Suprapubic skin (tissue), 3 donors: ENCODE results near the gene TNS3.

ENCODE experiments used
- POLR2A ChIP-seq, 2 donors: fragments of 450-650 bp; IDR thresholded peaks; one replicate each; pipeline ENCODE4 v1.6.1; 2017; ENCODE audit warnings: antibody characterized with exemption in 2 of 2, mild to moderate bottlenecking in 2 of 2, moderate library complexity in 2 of 2
- TF ChIP-seq, protein P1 (sequence below), 2 donors: fragments of 200-600 bp in 1 of 2; fragments of 450-650 bp in 1 of 2; sonication (generic) in 1 of 2; IDR thresholded peaks; one replicate each; pipeline ENCODE4 v1.5.1; 2016 to 2019; ENCODE audit warnings: antibody characterized with exemption in 2 of 2, mild to moderate bottlenecking in 1 of 2, moderate library complexity in 1 of 2

DNA sequence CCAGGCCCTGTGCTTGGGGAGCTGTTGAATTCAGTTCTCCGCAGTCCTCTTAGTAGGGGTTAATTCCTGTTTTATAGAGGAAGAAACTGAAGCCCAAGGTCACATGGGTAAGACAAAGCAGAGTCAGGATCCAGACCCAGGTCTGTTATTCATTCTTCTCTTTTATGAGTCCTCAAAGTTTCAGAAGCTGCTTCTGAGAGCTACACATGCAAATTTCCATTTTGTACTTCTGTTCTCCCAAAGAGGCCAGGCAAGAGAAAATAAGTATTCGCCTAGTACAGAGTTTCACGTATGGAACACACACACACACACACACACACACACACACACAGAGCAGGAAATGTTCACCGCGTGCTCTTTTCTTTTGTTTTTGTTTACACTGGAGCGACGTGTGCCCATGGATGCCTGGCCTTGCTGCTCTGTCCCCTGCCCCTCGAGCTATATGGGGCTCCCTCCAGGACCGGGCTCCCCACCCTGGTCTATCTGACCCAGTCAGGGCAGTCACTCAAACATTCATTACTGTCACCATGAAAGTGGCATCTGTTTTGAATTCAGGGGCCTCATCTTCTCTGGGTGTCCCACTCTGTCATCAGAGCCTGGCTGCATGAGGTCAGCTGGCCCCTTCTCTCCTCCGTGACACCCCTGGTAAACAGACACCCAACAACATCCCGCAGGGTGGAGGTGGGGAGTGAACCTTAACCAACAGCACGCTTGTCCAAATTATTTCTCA, 84.4 kb downstream of the TNS3 start:
- TF ChIP-seq POLR2A (IDR thresholded peaks at IDR 0.05), result no peak
- TF ChIP-seq, protein P1, sequence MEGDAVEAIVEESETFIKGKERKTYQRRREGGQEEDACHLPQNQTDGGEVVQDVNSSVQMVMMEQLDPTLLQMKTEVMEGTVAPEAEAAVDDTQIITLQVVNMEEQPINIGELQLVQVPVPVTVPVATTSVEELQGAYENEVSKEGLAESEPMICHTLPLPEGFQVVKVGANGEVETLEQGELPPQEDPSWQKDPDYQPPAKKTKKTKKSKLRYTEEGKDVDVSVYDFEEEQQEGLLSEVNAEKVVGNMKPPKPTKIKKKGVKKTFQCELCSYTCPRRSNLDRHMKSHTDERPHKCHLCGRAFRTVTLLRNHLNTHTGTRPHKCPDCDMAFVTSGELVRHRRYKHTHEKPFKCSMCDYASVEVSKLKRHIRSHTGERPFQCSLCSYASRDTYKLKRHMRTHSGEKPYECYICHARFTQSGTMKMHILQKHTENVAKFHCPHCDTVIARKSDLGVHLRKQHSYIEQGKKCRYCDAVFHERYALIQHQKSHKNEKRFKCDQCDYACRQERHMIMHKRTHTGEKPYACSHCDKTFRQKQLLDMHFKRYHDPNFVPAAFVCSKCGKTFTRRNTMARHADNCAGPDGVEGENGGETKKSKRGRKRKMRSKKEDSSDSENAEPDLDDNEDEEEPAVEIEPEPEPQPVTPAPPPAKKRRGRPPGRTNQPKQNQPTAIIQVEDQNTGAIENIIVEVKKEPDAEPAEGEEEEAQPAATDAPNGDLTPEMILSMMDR (IDR thresholded peaks at IDR 0.05), result no peak
